Hepatocyte (in vitro differentiated cells): ENCODE data around the gene ERC2. TPM values are rescaled to one million over a fixed set of nuclear protein-coding genes. Genes with fewer than 3 reads are reported as not detected.

Experiments
- DNase-seq: peaks from one replicate; pipeline ENCODE4 v3.0.0-alpha.2; 2016; ENCODE audit warnings: low spot score
- H2AFZ ChIP-seq: fragments of 200-600 bp; sonication (generic); 2 replicates; pipeline ENCODE4 v1.6.0; 2016; ENCODE audit warnings: antibody characterized with exemption, mild to moderate bottlenecking
- H3K27ac ChIP-seq: fragments of 200-600 bp; sonication (generic); 2 replicates; pipeline ENCODE4 v1.5.1; 2016; ENCODE audit warnings: mild to moderate bottlenecking
- H3K27me3 ChIP-seq: fragments of 200-600 bp; sonication (generic); 2 replicates; pipeline ENCODE4 v1.6.1; 2016
- H3K36me3 ChIP-seq: fragments of 200-600 bp; sonication (generic); replicated peaks from 2 replicates; pipeline ENCODE4 v1.5.1; 2016; ENCODE audit warnings: low read depth; ENCODE audit not compliant: insufficient read depth
- H3K4me1 ChIP-seq: fragments of 200-600 bp; sonication (generic); 2 replicates; pipeline ENCODE4 v1.5.1; 2016; ENCODE audit warnings: mild to moderate bottlenecking, moderate library complexity; ENCODE audit not compliant: insufficient read depth
- H3K4me2 ChIP-seq: fragments of 200-600 bp; sonication (generic); 2 replicates; pipeline ENCODE4 v1.6.0; 2016
- H3K4me3 ChIP-seq: fragments of 200-600 bp; sonication (generic); 2 replicates; pipeline ENCODE4 v1.5.1; 2016; ENCODE audit warnings: mild to moderate bottlenecking
- H3K79me2 ChIP-seq: fragments of 200-600 bp; sonication (generic); 2 replicates; pipeline ENCODE4 v1.6.0; 2017; ENCODE audit warnings: mild to moderate bottlenecking
- H3K9me2 ChIP-seq: fragments of 200-600 bp; sonication (generic); replicated peaks from 2 replicates; pipeline ENCODE4 v1.6.0; 2017; ENCODE audit warnings: mild to moderate bottlenecking; ENCODE audit not compliant: insufficient read depth
- H3K9me3 ChIP-seq: fragments of 200-600 bp; sonication (generic); 2 replicates; pipeline ENCODE4 v1.5.1; 2016; ENCODE audit warnings: low read depth, mild to moderate bottlenecking
- H4K20me1 ChIP-seq: fragments of 200-600 bp; sonication (generic); 2 replicates; pipeline ENCODE4 v1.6.0; 2016; ENCODE audit warnings: mild to moderate bottlenecking; ENCODE audit not compliant: insufficient read depth, poor library complexity, severe bottlenecking
- EZH2 ChIP-seq: fragments of 200-600 bp; sonication (generic); IDR thresholded peaks from 2 replicates; pipeline ENCODE4 v1.6.1; 2016; ENCODE audit warnings: antibody characterized with exemption, mild to moderate bottlenecking, borderline replicate concordance
- EZH2phosphoT487 ChIP-seq: fragments of 200-600 bp; sonication (generic); IDR thresholded peaks from one replicate; pipeline ENCODE4 v1.6.1; 2018; ENCODE audit warnings: antibody characterized with exemption, mild to moderate bottlenecking, low read depth, moderate library complexity; ENCODE audit not compliant: unreplicated experiment, severe bottlenecking
- WGBS: methylation state at CpG from one replicate; pipeline ENCODE4 v1.1.6; 2016; ENCODE audit warnings: low lambda C conversion rate; ENCODE audit errors: missing lambda C conversion rate; 5-methylcytosine and 5-hydroxymethylcytosine counted together
- polyA plus RNA-seq: library from polyadenylated mRNA; unstranded; fragments of >200 nt; fragmentation: Nextera tagmentation; extraction: Ambion mirVana; gene quantifications from 2 replicates; pipeline ENCODE4 v1.2.1, GENCODE V29; 2016
- total RNA-seq: library from RNA; depleted of rRNA; stranded (reverse); fragments of >200 nt; gene quantifications from 2 replicates; pipeline ENCODE4 v1.2.3, GENCODE V29; 2014
- TF ChIP-seq, protein P1 (sequence below): fragments of 200-600 bp; sonication (generic); IDR thresholded peaks from 2 replicates; pipeline ENCODE4 v1.5.1; 2016; ENCODE audit warnings: antibody characterized with exemption, mild to moderate bottlenecking; ENCODE audit not compliant: poor library complexity

The ERC2 gene
- total and polyA plus RNA-seq, 2 experiments from 2014 or later = 1.2 to 5.3 TPM

DNA sequence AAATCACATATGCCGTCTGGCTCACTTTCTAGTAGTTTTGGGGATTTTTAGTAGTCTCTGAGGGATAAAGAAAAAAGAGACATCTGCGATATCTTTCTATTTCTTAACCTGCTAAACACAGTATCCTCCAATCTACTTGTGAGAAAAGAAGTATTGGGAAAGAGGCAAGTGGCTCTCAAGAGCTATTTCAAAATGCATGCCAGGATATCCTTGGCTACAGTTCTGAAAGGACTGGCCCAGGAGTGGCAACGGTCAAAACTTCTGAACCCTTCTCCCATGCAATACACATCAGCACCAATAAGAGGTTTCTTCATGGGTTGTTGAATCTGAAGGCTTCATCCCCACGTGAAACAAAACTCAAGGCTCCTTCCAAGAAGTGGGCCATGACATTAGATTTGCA lies 777.1 kb downstream of the ERC2 start:
- no peak overlapping the region for H3K27ac ChIP-seq
- WGBS = 82% methylated on average over 4 of the region's 4 CpGs
- TF ChIP-seq EZH2 = no peak
- TF ChIP-seq EZH2phosphoT487 = no peak
- TF ChIP-seq, protein P1, sequence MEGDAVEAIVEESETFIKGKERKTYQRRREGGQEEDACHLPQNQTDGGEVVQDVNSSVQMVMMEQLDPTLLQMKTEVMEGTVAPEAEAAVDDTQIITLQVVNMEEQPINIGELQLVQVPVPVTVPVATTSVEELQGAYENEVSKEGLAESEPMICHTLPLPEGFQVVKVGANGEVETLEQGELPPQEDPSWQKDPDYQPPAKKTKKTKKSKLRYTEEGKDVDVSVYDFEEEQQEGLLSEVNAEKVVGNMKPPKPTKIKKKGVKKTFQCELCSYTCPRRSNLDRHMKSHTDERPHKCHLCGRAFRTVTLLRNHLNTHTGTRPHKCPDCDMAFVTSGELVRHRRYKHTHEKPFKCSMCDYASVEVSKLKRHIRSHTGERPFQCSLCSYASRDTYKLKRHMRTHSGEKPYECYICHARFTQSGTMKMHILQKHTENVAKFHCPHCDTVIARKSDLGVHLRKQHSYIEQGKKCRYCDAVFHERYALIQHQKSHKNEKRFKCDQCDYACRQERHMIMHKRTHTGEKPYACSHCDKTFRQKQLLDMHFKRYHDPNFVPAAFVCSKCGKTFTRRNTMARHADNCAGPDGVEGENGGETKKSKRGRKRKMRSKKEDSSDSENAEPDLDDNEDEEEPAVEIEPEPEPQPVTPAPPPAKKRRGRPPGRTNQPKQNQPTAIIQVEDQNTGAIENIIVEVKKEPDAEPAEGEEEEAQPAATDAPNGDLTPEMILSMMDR = no peak
- H3K4me2 ChIP-seq = no peak overlapping the region
- H3K79me2 ChIP-seq = no peaks in the 10 kb centered on the region
- H2AFZ ChIP-seq = no peak overlapping the region
- no peaks in the 10 kb centered on the region for H3K9me2 ChIP-seq
- H3K4me3 ChIP-seq = no peak overlapping the region
- H3K36me3 ChIP-seq = no peaks in the 10 kb centered on the region
- DNase-seq = no peak
- no peaks in the 10 kb centered on the region for H3K9me3 ChIP-seq
- peaks cover 12% of the 10 kb centered on the region for H3K27me3 ChIP-seq
- no peaks in the 10 kb centered on the region for H4K20me1 ChIP-seq
- H3K4me1 ChIP-seq = peaks cover 9% of the 10 kb centered on the region

DNA sequence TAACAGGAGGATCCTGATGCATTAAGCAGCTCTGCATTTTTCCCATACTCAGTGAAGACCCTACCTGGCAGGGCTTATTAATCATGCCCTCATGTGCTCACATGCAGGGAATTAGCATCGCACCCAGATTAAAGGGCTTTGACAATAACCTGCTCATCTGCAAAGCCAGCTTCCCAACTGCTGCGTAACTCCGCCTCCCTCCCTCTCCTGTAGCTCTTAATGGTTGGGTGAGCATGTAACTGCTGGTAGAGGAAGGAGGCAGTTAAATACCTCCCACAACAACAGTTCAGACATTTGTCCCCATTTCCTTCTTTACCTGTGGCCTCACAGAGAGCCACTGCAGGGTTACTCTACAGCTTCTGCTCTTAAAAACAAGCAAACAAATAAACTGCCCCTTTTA lies 777.5 kb downstream of the ERC2 start:
- no peak overlapping the region for H2AFZ ChIP-seq
- no peaks in the 10 kb centered on the region for H3K9me2 ChIP-seq
- no peaks in the 10 kb centered on the region for H3K36me3 ChIP-seq
- no peak for DNase-seq
- peaks cover 9% of the 10 kb centered on the region for H3K4me1 ChIP-seq
- H3K4me3 ChIP-seq = no peak overlapping the region
- 44% methylated on average over 3 of the region's 3 CpGs for WGBS
- H3K27me3 ChIP-seq = peaks cover 12% of the 10 kb centered on the region
- H3K79me2 ChIP-seq = no peaks in the 10 kb centered on the region
- no peaks in the 10 kb centered on the region for H4K20me1 ChIP-seq
- H3K9me3 ChIP-seq = no peaks in the 10 kb centered on the region
- H3K27ac ChIP-seq = no peak overlapping the region
- H3K4me2 ChIP-seq = no peak overlapping the region
- no peak for TF ChIP-seq EZH2phosphoT487
- TF ChIP-seq, protein P1 = no peak
- no peak for TF ChIP-seq EZH2

DNA sequence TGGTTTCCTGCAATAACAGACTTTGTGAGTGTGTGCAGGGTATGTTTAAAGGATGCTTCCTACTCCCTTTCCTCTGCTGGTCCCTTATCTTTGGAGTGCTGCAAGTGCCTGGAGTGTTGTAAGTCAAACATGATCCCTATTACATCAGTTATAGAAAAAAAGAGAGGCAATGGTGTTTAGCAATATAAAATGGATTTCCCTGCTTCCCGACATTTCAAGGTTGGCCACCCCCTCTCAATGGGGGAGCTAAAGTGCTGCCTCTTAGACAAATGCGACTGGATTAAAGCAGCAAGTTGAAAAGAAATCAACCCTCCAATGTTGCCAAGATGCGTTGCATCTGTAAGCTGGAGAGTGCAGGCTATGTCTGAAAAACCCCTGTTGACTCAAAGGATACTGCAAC lies 778.1 kb downstream of the ERC2 start:
- Histone ChIP-seq H3K9me2 (no peaks in the 10 kb centered on the region), H3K79me2 (no peaks in the 10 kb centered on the region), H3K27me3 (peaks cover 12% of the 10 kb centered on the region), H3K27ac (no peak overlapping the region), H3K36me3 (no peaks in the 10 kb centered on the region), H3K4me1 (peaks cover 9% of the 10 kb centered on the region), H3K4me2 (no peak overlapping the region), H3K9me3 (no peaks in the 10 kb centered on the region), H2AFZ (no peak overlapping the region), H4K20me1 (no peaks in the 10 kb centered on the region), H3K4me3 (no peak overlapping the region)
- TF ChIP-seq, protein P1 = no peak
- TF ChIP-seq EZH2 (no peak), EZH2phosphoT487 (no peak)
- DNase-seq = no peak
- 31% methylated on average over 3 of the region's 3 CpGs for WGBS

DNA sequence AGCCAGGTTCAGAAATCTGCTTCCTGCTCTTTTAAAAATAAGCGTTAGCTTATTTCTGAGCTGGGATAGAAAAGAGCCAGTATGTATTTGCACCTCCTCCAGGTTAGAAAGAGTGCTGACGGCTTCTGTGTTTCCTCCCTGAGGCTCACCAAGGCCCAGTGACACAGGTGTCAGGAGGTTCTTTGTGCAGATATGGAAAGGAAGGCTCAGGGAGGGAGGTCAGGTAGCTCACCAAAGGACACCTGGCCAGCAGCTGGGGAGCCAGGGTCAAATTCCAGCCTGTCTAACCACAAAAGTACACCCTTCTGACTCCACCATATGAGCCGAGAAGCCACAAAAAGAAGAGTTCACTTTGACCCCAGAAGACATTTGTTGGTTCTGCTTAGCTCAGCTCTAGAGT lies 780.1 kb downstream of the ERC2 start:
- no peaks in the 10 kb centered on the region for H3K9me2 ChIP-seq
- DNase-seq = no peak
- H2AFZ ChIP-seq = no peak overlapping the region
- TF ChIP-seq EZH2 = no peak
- no peak for TF ChIP-seq EZH2phosphoT487
- TF ChIP-seq, protein P1 = no peak
- H3K79me2 ChIP-seq = no peaks in the 10 kb centered on the region
- H3K27ac ChIP-seq = no peak overlapping the region
- H3K27me3 ChIP-seq = peaks cover 12% of the 10 kb centered on the region
- WGBS = 87% methylated on average over 3 of the region's 3 CpGs
- no peaks in the 10 kb centered on the region for H3K36me3 ChIP-seq
- H3K4me3 ChIP-seq = no peak overlapping the region
- H3K4me1 ChIP-seq = peaks cover 9% of the 10 kb centered on the region
- H4K20me1 ChIP-seq = no peaks in the 10 kb centered on the region
- no peaks in the 10 kb centered on the region for H3K9me3 ChIP-seq
- no peak overlapping the region for H3K4me2 ChIP-seq
